GM10248 (cell line): ENCODE data around the gene TPCN1.

Source experiments
- CTCF ChIA-PET: fragments of 300-600 bp; sonication (Branson Sonifier 250); formaldehyde crosslinking; extraction: SDS; loops from one replicate; lab custom pipeline; 2021; ENCODE audit warnings: antibody characterized with exemption; lab: Yijun Ruan, JAX
- POLR2A ChIA-PET: fragments of 350-650 bp; sonication (Branson Sonifier 250); formaldehyde crosslinking; extraction: SDS; loops from one replicate; lab custom pipeline; 2020; ENCODE audit warnings: antibody characterized with exemption; lab: Yijun Ruan, JAX
- DNase-seq: peaks from one replicate; pipeline ENCODE4 v3.0.0; 2012; ENCODE audit errors: extremely low spot score
- TF ChIP-seq, protein P1 (sequence below): IDR thresholded peaks from 2 replicates; pipeline ENCODE4 v1.5.1; 2012; ENCODE audit warnings: mild to moderate bottlenecking, low read depth; ENCODE audit errors: extremely low read depth, missing control alignments, control extremely low read depth

The TPCN1 gene

GRCh38 chr12:113320401-113320800 lies 99.1 kb downstream of the TPCN1 start:
- ChIA-PET CTCF (interaction anchor here (0.8 to 1.8 kb wide), 2 partner anchors 8 to 12 kb away, joined by 3 to 4 read pairs; no protein-coding TSS in a partner anchor), POLR2A (no interaction called here)
- DNase-seq: no peak
- TF ChIP-seq, protein P1, sequence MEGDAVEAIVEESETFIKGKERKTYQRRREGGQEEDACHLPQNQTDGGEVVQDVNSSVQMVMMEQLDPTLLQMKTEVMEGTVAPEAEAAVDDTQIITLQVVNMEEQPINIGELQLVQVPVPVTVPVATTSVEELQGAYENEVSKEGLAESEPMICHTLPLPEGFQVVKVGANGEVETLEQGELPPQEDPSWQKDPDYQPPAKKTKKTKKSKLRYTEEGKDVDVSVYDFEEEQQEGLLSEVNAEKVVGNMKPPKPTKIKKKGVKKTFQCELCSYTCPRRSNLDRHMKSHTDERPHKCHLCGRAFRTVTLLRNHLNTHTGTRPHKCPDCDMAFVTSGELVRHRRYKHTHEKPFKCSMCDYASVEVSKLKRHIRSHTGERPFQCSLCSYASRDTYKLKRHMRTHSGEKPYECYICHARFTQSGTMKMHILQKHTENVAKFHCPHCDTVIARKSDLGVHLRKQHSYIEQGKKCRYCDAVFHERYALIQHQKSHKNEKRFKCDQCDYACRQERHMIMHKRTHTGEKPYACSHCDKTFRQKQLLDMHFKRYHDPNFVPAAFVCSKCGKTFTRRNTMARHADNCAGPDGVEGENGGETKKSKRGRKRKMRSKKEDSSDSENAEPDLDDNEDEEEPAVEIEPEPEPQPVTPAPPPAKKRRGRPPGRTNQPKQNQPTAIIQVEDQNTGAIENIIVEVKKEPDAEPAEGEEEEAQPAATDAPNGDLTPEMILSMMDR: no peak

DNA sequence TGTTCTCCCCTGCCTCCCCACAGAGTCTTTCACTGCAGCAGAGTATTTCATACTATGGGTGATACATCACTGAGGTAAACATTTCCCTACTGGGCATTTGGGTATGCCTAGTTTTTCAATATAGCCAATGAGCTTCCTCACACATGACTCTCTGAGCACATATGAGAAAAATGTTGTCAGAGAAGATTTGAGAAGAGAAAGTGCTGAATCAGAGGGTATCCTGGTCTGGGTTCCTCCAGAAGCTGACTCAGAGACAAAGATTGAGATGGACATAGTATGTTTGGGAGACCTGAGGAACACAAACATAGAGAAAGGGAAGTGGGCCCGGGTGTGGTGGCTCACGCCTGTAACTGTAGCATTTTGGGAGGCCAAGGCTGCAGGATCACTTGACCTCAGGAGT lies 101.1 kb downstream of the TPCN1 start:
- POLR2A ChIA-PET: no interaction called here
- TF ChIP-seq, protein P1: no peak
- CTCF ChIA-PET: interaction anchor here (1.5 kb wide), 1 partner anchor 8 kb away, joined by 7 read pairs; no protein-coding TSS in a partner anchor
- no peak for DNase-seq

- POLR2A ChIA-PET: no interaction called here
- CTCF ChIA-PET: interaction anchor here (1.7 kb wide), 1 partner anchor 99 kb away, joined by 4 read pairs; no protein-coding TSS in a partner anchor
- no peak for DNase-seq
- TF ChIP-seq, protein P1: no peak
Observed at GRCh38 chr12:113325916-113326315, 104.7 kb downstream of the TPCN1 start.

DNA sequence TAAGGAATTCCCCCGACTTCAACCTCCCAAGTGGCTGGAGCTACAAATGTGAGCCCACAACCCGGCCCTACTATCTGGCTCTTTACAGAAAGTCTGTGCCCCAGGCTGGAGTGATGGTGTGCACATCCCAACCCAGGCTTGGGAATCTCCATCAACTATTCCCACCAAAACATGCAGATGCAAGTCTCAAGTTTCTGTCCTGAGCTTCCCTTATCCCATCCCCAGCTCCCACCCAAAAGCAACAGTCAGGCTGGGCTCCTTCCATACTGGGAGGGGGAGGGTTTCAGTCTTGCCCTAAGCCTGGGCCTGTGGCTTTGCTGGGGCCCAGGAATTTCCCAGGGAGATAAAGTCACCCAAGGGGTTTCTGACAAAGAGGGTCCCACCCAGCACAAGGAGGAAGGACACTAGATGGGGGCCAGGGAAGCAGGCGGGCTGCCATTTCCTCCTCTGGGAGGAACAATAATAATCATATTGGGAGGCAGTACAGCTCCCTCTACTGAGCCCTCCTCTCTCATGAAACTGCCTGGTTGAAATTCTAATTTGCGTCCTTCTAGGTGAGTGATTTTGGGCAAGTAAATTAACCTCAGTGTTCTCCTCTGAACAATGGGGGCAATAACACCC lies 105.6 kb downstream of the TPCN1 start:
- ChIA-PET CTCF (interaction anchor here (1.7 kb wide), 1 partner anchor 98 kb away, joined by 4 read pairs; no protein-coding TSS in a partner anchor), POLR2A (interaction anchor here (0.6 kb wide), 1 partner anchor 295 kb away, joined by 3 read pairs; no protein-coding TSS in a partner anchor)
- DNase-seq: no peak
- TF ChIP-seq, protein P1: peak; percentile 24

DNA sequence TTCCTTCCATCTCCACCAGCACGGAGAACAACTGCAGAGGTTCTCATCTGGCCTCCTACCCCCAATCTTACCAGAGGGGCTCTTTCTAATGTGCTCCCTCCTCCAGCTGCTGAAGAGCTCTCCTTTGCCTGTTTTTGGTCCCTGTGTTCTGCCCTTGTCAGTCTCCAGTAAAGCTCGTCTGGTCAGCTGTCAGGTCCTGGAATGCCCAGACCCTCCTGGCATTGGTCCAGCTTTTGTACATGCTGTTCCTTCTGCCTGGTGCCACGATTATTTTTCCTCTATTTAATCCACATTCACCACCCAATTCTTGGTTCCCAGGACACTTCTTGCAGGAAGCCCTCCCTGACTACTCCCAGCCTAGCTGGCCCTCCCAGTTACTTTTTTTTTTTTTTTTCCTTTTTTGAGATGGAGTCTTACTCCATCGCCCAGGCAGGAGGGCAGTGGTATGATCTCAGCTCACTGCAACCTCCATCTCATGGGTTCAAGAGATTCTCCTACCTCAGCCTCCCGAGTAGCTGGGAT lies 107.2 kb downstream of the TPCN1 start:
- ChIA-PET POLR2A (no interaction called here), CTCF (interaction anchor here (1.1 to 1.4 kb wide), 3 partner anchors 8 to 155 kb away, joined by 3 read pairs; no protein-coding TSS in a partner anchor)
- no peak for DNase-seq
- TF ChIP-seq, protein P1: no peak

DNA sequence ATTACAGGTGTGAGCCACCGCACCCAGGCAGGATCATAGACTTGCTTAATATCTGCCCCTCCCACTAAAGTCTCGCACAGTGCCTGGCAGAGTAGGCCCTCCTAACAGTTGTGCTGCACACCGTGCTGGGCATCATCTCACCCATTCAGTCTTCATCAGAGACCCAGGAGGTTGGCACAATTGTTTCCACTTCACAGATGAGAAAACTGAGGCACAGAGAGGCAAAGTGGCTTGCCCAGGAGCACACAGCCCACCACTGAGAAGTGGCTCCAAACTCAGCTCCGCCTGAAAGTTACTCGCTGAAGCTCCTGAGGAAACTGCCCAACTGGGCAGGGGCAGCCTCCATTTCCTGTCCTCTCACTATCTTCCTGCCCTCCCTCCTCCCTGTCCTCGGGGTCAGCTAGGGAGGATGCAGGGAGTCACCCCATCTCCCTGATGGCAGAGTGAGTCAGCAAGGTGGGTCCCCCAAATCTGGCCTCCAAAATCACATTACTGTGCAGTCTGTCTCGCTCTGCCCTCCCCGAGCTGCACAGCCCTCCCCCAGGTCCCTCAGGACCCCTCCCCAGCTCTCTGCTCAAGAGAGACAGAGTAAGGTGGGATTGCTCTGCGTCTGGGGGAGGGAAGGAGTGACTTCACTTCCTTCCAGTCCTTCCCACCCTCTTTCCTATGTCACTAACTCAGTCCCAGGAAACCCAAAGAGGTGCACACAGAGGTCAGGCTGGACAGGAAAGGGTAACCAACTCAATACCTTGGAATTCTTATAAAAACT lies 107.9 kb downstream of the TPCN1 start:
- TF ChIP-seq, protein P1: no peak
- DNase-seq: no peak
- ChIA-PET POLR2A (no interaction called here), CTCF (interaction anchor here (1.1 to 1.4 kb wide), 3 partner anchors 9 to 156 kb away, joined by 3 read pairs; no protein-coding TSS in a partner anchor)
